ENCODE measurements around the gene PRKAA2.

DNA sequence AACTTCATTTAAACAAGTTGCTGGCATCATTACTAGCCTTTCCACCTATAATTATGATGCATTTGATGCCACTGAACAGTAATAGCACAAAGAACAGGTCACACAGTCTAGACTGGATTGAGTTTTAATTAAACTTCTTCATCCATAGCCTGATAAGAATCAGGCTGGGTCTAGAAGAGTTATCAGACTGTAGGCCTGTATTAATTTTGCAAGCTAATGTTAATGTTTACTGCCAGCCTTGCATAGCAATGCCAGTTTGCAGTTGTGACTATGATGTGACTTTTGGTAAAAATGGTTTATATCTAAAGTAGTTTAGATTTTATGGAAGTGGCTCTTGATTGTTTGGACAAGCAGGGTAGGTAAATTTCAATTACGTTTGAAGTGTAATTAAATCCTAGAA, 68.0 kb downstream of the PRKAA2 start:
- TF ChIP-seq POLR2AphosphoS5 (IDR thresholded peaks at IDR 0.05; ENCODE audit: low read depth, low read length) (no peak), SIN3A (IDR thresholded peaks at IDR 0.05; ENCODE audit: borderline replicate concordance, insufficient read depth, low read length) (no peak), TAF1 (IDR thresholded peaks at IDR 0.05; ENCODE audit: borderline replicate concordance, insufficient read depth, low read length) (no peak), FOXP2 (optimal IDR thresholded peaks at IDR 0.05; ENCODE audit: borderline replicate concordance, extremely low read depth, extremely low read length, insufficient read depth) (no peak)
- TF ChIP-seq, protein P1, sequence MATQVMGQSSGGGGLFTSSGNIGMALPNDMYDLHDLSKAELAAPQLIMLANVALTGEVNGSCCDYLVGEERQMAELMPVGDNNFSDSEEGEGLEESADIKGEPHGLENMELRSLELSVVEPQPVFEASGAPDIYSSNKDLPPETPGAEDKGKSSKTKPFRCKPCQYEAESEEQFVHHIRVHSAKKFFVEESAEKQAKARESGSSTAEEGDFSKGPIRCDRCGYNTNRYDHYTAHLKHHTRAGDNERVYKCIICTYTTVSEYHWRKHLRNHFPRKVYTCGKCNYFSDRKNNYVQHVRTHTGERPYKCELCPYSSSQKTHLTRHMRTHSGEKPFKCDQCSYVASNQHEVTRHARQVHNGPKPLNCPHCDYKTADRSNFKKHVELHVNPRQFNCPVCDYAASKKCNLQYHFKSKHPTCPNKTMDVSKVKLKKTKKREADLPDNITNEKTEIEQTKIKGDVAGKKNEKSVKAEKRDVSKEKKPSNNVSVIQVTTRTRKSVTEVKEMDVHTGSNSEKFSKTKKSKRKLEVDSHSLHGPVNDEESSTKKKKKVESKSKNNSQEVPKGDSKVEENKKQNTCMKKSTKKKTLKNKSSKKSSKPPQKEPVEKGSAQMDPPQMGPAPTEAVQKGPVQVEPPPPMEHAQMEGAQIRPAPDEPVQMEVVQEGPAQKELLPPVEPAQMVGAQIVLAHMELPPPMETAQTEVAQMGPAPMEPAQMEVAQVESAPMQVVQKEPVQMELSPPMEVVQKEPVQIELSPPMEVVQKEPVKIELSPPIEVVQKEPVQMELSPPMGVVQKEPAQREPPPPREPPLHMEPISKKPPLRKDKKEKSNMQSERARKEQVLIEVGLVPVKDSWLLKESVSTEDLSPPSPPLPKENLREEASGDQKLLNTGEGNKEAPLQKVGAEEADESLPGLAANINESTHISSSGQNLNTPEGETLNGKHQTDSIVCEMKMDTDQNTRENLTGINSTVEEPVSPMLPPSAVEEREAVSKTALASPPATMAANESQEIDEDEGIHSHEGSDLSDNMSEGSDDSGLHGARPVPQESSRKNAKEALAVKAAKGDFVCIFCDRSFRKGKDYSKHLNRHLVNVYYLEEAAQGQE (IDR thresholded peaks at IDR 0.05; ENCODE audit: insufficient read depth in 1 of 2, low read depth in 2 of 2, low read length in 2 of 2), result no peak

Data from PFSK-1 (cell line).